Measurements from ENCODE around the gene BCL7B.

BCL7B gene

GRCh38 chr7:73487486-73487885 lies 70.0 kb downstream of the BCL7B start:
- CTCF ChIA-PET, result no interaction called here
- no peak for TF ChIP-seq CTCF (conservative IDR thresholded peaks at IDR 0.05; ENCODE audit: low read depth)
- POLR2A ChIA-PET (ENCODE audit: low non-redundant PET), result no interaction called here
- H3K27ac ChIP-seq, result no peak overlapping the region
- no peak for DNase-seq (ENCODE audit: low spot score)

Measured in RWPE1 (cell line).